H1 (cell line): Measurements from ENCODE around the gene RALGDS. TPM values are rescaled to one million over a fixed set of nuclear protein-coding genes. Genes with fewer than 3 reads are reported as not detected.

Source experiments
- CBX5 ChIP-seq: fragments of 300-800, 300-1000 bp; sonication (generic); IDR thresholded peaks from 2 replicates; pipeline ENCODE4 v1.7.1; 2016; ENCODE audit warnings: antibody characterized with exemption, low read length, low read depth
- CHD7 ChIP-seq: fragments of 300-600 bp; sonication (generic); IDR thresholded peaks from 2 replicates; pipeline ENCODE4 v1.7.1; 2012; ENCODE audit warnings: low read length, moderate library complexity, mild to moderate bottlenecking, inconsistent platforms; ENCODE audit not compliant: insufficient replicate concordance
- HDAC2 ChIP-seq, 2 experiments: fragments of 300-600 bp in 1 of 2; sonication (generic) in 1 of 2; IDR thresholded peaks; 2 replicates each; pipeline ENCODE4 v1.6.1; 2011 to 2012; ENCODE audit warnings: low read depth in 2 of 2, low read length in 2 of 2, mild to moderate bottlenecking in 2 of 2, moderate library complexity in 2 of 2, borderline replicate concordance in 1 of 2, inconsistent platforms in 1 of 2
- MAFK ChIP-seq: IDR thresholded peaks from 2 replicates; pipeline ENCODE4 v1.6.1; 2012; ENCODE audit warnings: low read depth, mild to moderate bottlenecking, improper control_type of control experiment, low read length
- MAX ChIP-seq: IDR thresholded peaks from 2 replicates; pipeline ENCODE4 v1.6.1; 2012; ENCODE audit warnings: inconsistent platforms
- POLR2A ChIP-seq, 2 experiments: IDR thresholded peaks; 1 replicate in 1 of 2; 2 replicates in 1 of 2; pipeline ENCODE4 v1.6.1; 2011; ENCODE audit warnings: low read depth in 2 of 2, low read length in 2 of 2, mild to moderate bottlenecking in 2 of 2; ENCODE audit errors: control extremely low read depth in 1 of 2
- RAD21 ChIP-seq, 2 experiments: IDR thresholded peaks in 1 of 2; conservative IDR thresholded peaks in 1 of 2; 2 replicates each; pipeline ENCODE4 v1.6.1; 2011; ENCODE audit warnings: low read depth in 2 of 2, low read length in 2 of 2, improper control_type of control experiment in 1 of 2, inconsistent platforms in 1 of 2, mild to moderate bottlenecking in 1 of 2, moderate library complexity in 1 of 2
- SP2 ChIP-seq: IDR thresholded peaks from 2 replicates; pipeline ENCODE4 v1.6.1; 2012; ENCODE audit warnings: mild to moderate bottlenecking, low read length, inconsistent platforms
- TEAD4 ChIP-seq: IDR thresholded peaks from 2 replicates; pipeline ENCODE4 v1.6.1; 2012; ENCODE audit warnings: low read depth, low read length, inconsistent platforms, mixed read lengths
- polyA plus RNA-seq, 7 experiments: library from polyadenylated mRNA; depleted of rRNA in 3 of 7; stranded (reverse) in 5 of 7; unstranded in 2 of 7; fragments of >200 nt in 5 of 7; fragments of 200-250 nt in 2 of 7; gene quantifications; 1 replicate in 5 of 7; 2 replicates in 1 of 7; 4 replicates in 1 of 7; pipeline versions ENCODE4 v1.2.1 to v1.2.3, GENCODE V29; 2011 to 2013; ENCODE audit warnings: missing spikeins in 2 of 7, mixed read lengths in 2 of 7
- total RNA-seq: library from RNA; stranded (reverse); fragmentation: NEBNext Ultra II Directional; extraction: Animal tissue kit (Norgen Biotek cat#: 25700); gene quantifications from 2 replicates; pipeline ENCODE4 v1.2.1, GENCODE V29; 2021

The RALGDS gene
- total and polyA plus RNA-seq, 2 of the 8 experiments (the other 6 are each of a cell fraction or from before 2014, with no cell fraction given), result 14.5 to 25.5 TPM

DNA sequence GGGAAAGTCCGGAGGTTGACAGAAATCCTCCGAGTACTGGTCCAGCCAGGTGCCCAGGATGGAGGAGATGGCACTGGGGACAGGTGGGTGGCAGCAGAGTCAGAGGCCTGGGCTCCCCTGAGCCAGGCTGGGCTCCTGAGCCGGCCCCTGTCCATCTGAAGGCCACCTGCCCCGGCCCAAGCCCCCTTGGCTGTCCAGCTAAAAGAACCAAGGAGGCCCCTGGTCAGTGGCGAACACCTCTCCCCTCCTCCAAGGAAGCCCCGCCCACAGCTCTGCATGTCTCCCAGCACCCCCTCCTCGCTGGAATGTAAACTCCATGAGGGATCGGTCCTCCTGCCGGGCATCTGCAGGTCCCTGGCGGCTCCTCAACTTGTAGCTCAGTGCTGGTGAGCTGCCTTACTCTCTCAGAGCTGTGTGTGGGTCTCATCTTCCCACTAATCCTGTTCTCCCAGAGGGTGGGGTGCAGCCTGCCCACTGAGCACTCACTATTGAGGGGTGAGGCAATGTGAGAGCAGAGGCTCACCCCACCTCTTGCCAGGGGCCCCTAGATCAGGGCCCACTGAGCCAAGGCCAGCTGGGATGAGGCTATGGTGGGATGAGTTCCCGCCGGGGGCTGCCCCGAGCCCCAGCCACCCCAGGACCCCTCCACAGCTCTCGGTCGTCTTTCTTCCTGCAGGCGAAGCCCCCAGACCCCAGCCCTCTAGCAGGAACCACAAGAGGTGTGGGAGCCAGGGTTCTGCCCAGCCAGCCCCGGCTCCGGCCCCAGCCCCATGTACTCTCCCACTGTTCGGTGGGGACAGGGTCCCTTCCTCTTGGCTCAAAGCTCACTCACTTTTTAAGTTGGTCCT is 12.0 kb downstream of the RALGDS start (continued):
- TF ChIP-seq CHD7 (no peak), POLR2A (IDR thresholded peaks at IDR 0.05; ENCODE audit: control extremely low read depth in 1 of 2, low read depth in 2 of 2, low read length in 2 of 2) (no peak), MAX (no peak), CBX5 (no peak), TEAD4 (no peak), RAD21 (IDR thresholded peaks at IDR 0.05 in 1 of 2, conservative IDR thresholded peaks at IDR 0.05 in 1 of 2; ENCODE audit: low read depth in 2 of 2, low read length in 2 of 2) (no peak), SP2 (no peak), MAFK (no peak), HDAC2 (IDR thresholded peaks at IDR 0.05; ENCODE audit: borderline replicate concordance in 1 of 2, low read depth in 2 of 2, low read length in 2 of 2) (no peak)
